Sigmoid colon (tissue), 3 donors: Measurements from ENCODE around the gene OGG1.

Experiments
- CTCF ChIP-seq, 4 experiments: fragments of 450-650 bp in 3 of 4; fragments of 200-600 bp in 1 of 4; IDR thresholded peaks; one replicate each; pipeline ENCODE4 v1.5.1; 2016 to 2019; ENCODE audit warnings: antibody characterized with exemption in 4 of 4, mild to moderate bottlenecking in 3 of 4, moderate library complexity in 2 of 4
- POLR2A ChIP-seq, 2 donors: fragments of 450-650 bp; IDR thresholded peaks; one replicate each; pipeline ENCODE4 v1.6.1; 2016; ENCODE audit warnings: antibody characterized with exemption in 2 of 2, mild to moderate bottlenecking in 2 of 2, moderate library complexity in 2 of 2

GRCh38 chr3:9782770-9783169, 33.0 kb downstream of the OGG1 start:
- TF ChIP-seq CTCF (IDR thresholded peaks at IDR 0.05), result no peak
- TF ChIP-seq POLR2A (IDR thresholded peaks at IDR 0.05), result no peak
